Hematopoietic multipotent progenitor cell treated with erythropoietin and hydrocortisone succinate and interleukin-3 and kit ligand, for 15 days (in vitro differentiated cells): ENCODE data around the gene EMILIN2.
A peak's percentile ranks its signal among the peaks of the same experiment; 100 is the strongest.
"Not testable (repeated sequence)": the region's sequence is repeated elsewhere in the genome, so short reads cannot be mapped to it uniquely, and the experiment has no call there.

Experiments
- DNase-seq: peaks from one replicate; pipeline ENCODE4 v3.0.0-alpha.2; 2015; ENCODE audit warnings: low spot score

EMILIN2 gene

GRCh38 chr18:2915486-2915885 lies 68.7 kb downstream of the EMILIN2 start:
- DNase-seq: not testable (repeated sequence)

GRCh38 chr18:2916184-2916583 lies 69.4 kb downstream of the EMILIN2 start:
- no peak for DNase-seq

GRCh38 chr18:2917259-2918047 lies 70.6 kb downstream of the EMILIN2 start:
- DNase-seq: no peak

GRCh38 chr18:2918761-2919550 lies 72.2 kb downstream of the EMILIN2 start:
- no peak for DNase-seq

GRCh38 chr18:2919600-2919999 lies 72.8 kb downstream of the EMILIN2 start:
- no peak for DNase-seq

- DNase-seq: no peak
Observed at GRCh38 chr18:2920027-2920426, 73.2 kb downstream of the EMILIN2 start.

GRCh38 chr18:2920546-2921343 lies 73.9 kb downstream of the EMILIN2 start:
- DNase-seq: no peak

GRCh38 chr18:2921778-2922177 lies 75.0 kb downstream of the EMILIN2 start:
- no peak for DNase-seq

GRCh38 chr18:2923464-2923863 lies 76.7 kb downstream of the EMILIN2 start:
- no peak for DNase-seq

GRCh38 chr18:2924920-2925319 lies 78.1 kb downstream of the EMILIN2 start:
- DNase-seq: no peak

- no peak for DNase-seq
Observed at GRCh38 chr18:2926528-2926927, 79.7 kb downstream of the EMILIN2 start.

- DNase-seq: no peak
Observed at GRCh38 chr18:2927745-2928144, 80.9 kb downstream of the EMILIN2 start.

- DNase-seq: peak; percentile 86
Observed at GRCh38 chr18:2932247-2933181, 85.7 kb downstream of the EMILIN2 start.

- no peak for DNase-seq
Observed at GRCh38 chr18:2933995-2934394, 87.2 kb downstream of the EMILIN2 start.

- peak; percentile 33 for DNase-seq
Observed at GRCh38 chr18:2935438-2936192, 88.8 kb downstream of the EMILIN2 start.

GRCh38 chr18:2939317-2939716 lies 92.5 kb downstream of the EMILIN2 start:
- no peak for DNase-seq

- peak; percentile 78 for DNase-seq
Observed at GRCh38 chr18:2948038-2948437, 101.2 kb downstream of the EMILIN2 start.

GRCh38 chr18:2952605-2953004 lies 105.8 kb downstream of the EMILIN2 start:
- DNase-seq: no peak

GRCh38 chr18:2953935-2954653 lies 107.3 kb downstream of the EMILIN2 start:
- DNase-seq: no peak
